SK-N-SH (cell line): Measurements from ENCODE around the gene DDX42. TPM values are rescaled to one million over a fixed set of nuclear protein-coding genes. Genes with fewer than 3 reads are reported as not detected.
A peak's percentile ranks its signal among the peaks of the same experiment; 100 is the strongest.

Source experiments
- CHD2 ChIP-seq: fragments of 150-350 bp; IDR thresholded peaks from 2 replicates; pipeline ENCODE4 v1.6.1; 2018; ENCODE audit warnings: low read length; ENCODE audit not compliant: partially characterized antibody
- ELF1 ChIP-seq: IDR thresholded peaks from 2 replicates; pipeline ENCODE4 v1.4.0; 2012
- EP300 ChIP-seq, 2 experiments: IDR thresholded peaks; 2 replicates each; pipeline versions ENCODE4 v1.4.0 to v1.6.1; 2012; ENCODE audit warnings: borderline replicate concordance in 1 of 2, low read depth in 1 of 2, low read length in 1 of 2
- EZH2phosphoT487 ChIP-seq: fragments of 200-600 bp; sonication (generic); IDR thresholded peaks from 2 replicates; pipeline ENCODE4 v1.6.1; 2017; ENCODE audit warnings: low read depth, mixed run types, mild to moderate bottlenecking, antibody characterized with exemption, moderate library complexity, borderline replicate concordance
- FOSL2 ChIP-seq: IDR thresholded peaks from 2 replicates; pipeline ENCODE4 v1.4.0; 2012; ENCODE audit warnings: low read depth, mild to moderate bottlenecking, moderate library complexity, borderline replicate concordance
- FOXM1 ChIP-seq: IDR thresholded peaks from 2 replicates; pipeline ENCODE4 v1.4.0; 2012; ENCODE audit warnings: low read depth, mild to moderate bottlenecking
- GATA2 ChIP-seq: sonication (generic); formaldehyde crosslinking; IDR thresholded peaks from 2 replicates; pipeline ENCODE4 v1.5.0; 2020; ENCODE audit warnings: mild to moderate bottlenecking, missing genetic modification reagents
- IRF3 ChIP-seq: fragments of 150-350 bp; IDR thresholded peaks from 2 replicates; pipeline ENCODE4 v1.6.1; 2016; ENCODE audit warnings: mild to moderate bottlenecking, low read depth, low read length
- MEF2A ChIP-seq: IDR thresholded peaks from 2 replicates; pipeline ENCODE4 v1.4.0; 2012; ENCODE audit warnings: low read depth, borderline replicate concordance
- NRF1 ChIP-seq: IDR thresholded peaks from 2 replicates; pipeline ENCODE4 v1.6.1; 2012; ENCODE audit warnings: low read depth, mild to moderate bottlenecking, low read length
- PBX3 ChIP-seq: IDR thresholded peaks from 2 replicates; pipeline ENCODE4; 2012
- RAD21 ChIP-seq: IDR thresholded peaks from 2 replicates; pipeline ENCODE4 v1.6.1; 2012; ENCODE audit warnings: mild to moderate bottlenecking, low read length
- RCOR1 ChIP-seq: fragments of 150-350 bp; IDR thresholded peaks from 2 replicates; pipeline ENCODE4 v1.6.1; 2017; ENCODE audit warnings: antibody characterized with exemption, low read length
- RXRA ChIP-seq: IDR thresholded peaks from 2 replicates; pipeline ENCODE4 v1.4.0; 2012; ENCODE audit warnings: low read depth, mild to moderate bottlenecking, borderline replicate concordance
- SMC3 ChIP-seq: IDR thresholded peaks from 2 replicates; pipeline ENCODE4 v1.6.1; 2012; ENCODE audit warnings: low read depth, low read length, improper control_type of control experiment
- TCF12 ChIP-seq: IDR thresholded peaks from 2 replicates; pipeline ENCODE4 v1.4.0; 2012
- USF1 ChIP-seq: IDR thresholded peaks from 2 replicates; pipeline ENCODE4 v1.4.0; 2012; ENCODE audit warnings: low read depth, borderline replicate concordance
- YY1 ChIP-seq: IDR thresholded peaks from 2 replicates; pipeline ENCODE4 v1.4.0; 2012; ENCODE audit warnings: low read depth, mild to moderate bottlenecking
- polyA plus RNA-seq, 3 experiments: library from polyadenylated mRNA; depleted of rRNA; stranded (reverse); fragments of >200 nt; gene quantifications; 2 replicates each; pipeline ENCODE4 v1.2.3, GENCODE V29; 2012
- TF ChIP-seq, protein P1 (sequence below): fragments of 200-600 bp; sonication (generic); IDR thresholded peaks from 2 replicates; pipeline ENCODE4 v1.6.1; 2017; ENCODE audit warnings: antibody characterized with exemption, mild to moderate bottlenecking, moderate library complexity

Gene DDX42
- polyA plus RNA-seq, 1 of the 3 experiments (the other 2 are of a cell fraction): 115 TPM

DNA sequence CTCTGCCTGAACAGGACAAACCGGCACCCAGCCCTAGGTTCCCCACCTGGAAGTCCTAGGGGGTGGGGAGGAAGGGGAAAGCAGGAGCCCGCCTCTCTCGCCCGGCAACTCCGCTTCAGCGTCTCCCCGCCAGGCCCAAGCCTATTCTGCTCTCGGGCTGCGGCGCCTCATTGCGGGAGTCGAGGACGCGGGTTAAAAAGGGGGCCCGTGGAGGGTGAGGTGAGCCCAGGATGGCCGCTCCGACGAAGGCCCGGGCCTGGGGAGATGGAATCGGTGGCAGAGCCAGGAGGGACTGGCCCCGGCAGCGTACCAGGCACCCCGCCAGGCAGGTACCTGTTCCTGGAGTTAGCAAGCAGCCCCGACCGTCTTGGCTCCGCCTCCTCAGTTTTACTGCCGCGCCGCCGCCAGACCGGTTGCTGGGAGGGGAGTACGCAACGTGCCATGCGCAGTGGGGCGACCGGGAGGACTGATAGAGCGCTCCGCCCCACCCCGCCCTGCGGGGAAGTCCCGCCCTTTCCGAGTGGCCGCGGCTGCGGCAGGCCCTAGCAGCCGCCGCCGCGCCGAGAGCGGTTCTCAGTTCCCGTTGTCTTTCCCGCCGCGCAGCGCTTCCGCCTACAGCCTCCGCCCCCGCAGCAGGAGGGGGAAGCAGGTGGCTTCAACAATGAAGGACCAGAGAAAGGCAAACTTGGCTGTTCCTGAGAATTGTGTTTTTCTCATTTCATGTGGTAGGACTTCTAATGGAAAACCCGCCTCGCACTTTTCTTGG is 32.4 kb upstream of the DDX42 start, which contains the start of gene STRADA (continued):
- peak; percentile 68 for TF ChIP-seq YY1
- TF ChIP-seq EP300 (IDR thresholded peaks at IDR 0.05; ENCODE audit: borderline replicate concordance in 1 of 2, low read depth in 1 of 2, low read length in 1 of 2): peak in 1 of 2 experiments; percentile 54; a peak in 3 of 4 replicates
- TF ChIP-seq SMC3: peak; percentile 25; the same call in 1 of the 2 replicates
- no peak for TF ChIP-seq GATA2 (CRISPR knock-in tag)
- TF ChIP-seq EZH2phosphoT487: no peak
- TF ChIP-seq CHD2: peak; percentile 92
- TF ChIP-seq USF1: no peak; the same call in none of the 2 replicates
- peak; percentile 13; the same call in 1 of the 2 replicates for TF ChIP-seq RAD21
- TF ChIP-seq MEF2A: no peak
- peak; percentile 40 for TF ChIP-seq TCF12
- no peak for TF ChIP-seq FOXM1
- TF ChIP-seq IRF3: no peak
- TF ChIP-seq NRF1: peak; percentile 89
- TF ChIP-seq, protein P1, sequence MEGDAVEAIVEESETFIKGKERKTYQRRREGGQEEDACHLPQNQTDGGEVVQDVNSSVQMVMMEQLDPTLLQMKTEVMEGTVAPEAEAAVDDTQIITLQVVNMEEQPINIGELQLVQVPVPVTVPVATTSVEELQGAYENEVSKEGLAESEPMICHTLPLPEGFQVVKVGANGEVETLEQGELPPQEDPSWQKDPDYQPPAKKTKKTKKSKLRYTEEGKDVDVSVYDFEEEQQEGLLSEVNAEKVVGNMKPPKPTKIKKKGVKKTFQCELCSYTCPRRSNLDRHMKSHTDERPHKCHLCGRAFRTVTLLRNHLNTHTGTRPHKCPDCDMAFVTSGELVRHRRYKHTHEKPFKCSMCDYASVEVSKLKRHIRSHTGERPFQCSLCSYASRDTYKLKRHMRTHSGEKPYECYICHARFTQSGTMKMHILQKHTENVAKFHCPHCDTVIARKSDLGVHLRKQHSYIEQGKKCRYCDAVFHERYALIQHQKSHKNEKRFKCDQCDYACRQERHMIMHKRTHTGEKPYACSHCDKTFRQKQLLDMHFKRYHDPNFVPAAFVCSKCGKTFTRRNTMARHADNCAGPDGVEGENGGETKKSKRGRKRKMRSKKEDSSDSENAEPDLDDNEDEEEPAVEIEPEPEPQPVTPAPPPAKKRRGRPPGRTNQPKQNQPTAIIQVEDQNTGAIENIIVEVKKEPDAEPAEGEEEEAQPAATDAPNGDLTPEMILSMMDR: no peak
- no peak for TF ChIP-seq RCOR1
- TF ChIP-seq PBX3: peak; percentile 32; the same call in 1 of the 2 replicates
- TF ChIP-seq RXRA: no peak
- peak; percentile 91 for TF ChIP-seq ELF1
- TF ChIP-seq FOSL2: no peak
